Activated gamma-delta T cell treated with Interleukin-2 at 50 U/mL for 16 hours (primary cell): ENCODE results near the gene SPDYE2B.
A peak's percentile ranks its signal among the peaks of the same experiment; 100 is the strongest.
"Not testable (repeated sequence)": the region's sequence is repeated elsewhere in the genome, so short reads cannot be mapped to it uniquely, and the experiment has no call there.

Source experiments
- DNase-seq: peaks from one replicate; pipeline ENCODE4 v3.0.0-alpha.2; 2020

SPDYE2B gene, protein sequence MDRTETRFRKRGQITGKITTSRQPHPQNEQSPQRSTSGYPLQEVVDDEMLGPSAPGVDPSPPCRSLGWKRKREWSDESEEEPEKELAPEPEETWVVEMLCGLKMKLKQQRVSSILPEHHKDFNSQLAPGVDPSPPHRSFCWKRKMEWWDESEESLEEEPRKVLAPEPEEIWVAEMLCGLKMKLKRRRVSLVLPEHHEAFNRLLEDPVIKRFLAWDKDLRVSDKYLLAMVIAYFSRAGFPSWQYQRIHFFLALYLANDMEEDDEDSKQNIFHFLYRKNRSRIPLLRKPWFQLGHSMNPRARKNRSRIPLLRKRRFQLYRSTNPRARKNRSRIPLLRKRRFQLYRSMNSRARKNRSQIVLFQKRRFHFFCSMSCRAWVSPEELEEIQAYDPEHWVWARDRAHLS

DNA sequence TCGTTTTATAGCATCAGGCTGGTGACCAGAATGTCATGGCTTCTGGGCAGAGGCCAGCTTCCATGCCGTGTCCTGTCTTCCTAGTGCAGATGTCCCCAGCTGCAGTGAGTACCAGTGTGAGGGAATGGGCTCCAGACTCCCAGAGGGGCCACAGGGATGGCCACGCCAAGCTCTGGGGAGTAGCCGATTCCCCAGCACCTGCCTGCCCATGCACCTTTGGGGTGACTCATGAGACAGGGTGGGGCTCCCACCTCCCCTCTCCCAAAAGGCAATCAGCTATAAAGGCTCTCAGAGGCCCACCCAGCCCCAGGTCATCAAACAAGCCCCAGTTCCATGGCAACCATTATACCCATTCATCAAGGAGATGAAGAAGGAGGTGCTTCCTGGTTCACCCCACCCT lies at the start of gene SPDYE2B:
Gene SPDYE2B (plus strand): TSS at position 396 of the 400 bp plus-strand sequence. CDS start 2,030 bp downstream, outside the sequence.
- not testable (repeated sequence) for DNase-seq

DNA sequence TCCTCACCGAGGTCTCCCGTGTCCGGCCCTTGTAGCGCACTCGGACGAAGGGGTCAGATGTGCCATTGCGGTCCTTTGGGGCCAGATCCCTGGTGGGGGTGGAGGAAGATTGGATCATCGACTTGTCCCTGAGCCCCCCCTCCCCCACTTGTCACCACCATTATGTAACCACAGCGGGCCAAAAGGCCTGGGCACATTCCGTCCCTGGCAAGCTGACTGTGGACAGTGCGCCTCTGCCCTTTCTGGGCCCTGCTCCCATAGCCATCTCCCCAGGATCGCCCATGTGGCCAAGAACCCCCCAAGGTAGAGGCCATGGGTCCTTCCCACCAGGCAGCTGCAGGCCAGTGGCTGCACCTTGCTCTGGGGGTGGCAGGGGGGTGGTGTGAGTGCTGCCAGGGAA lies 47.8 kb upstream of the SPDYE2B start:
- not testable (repeated sequence) for DNase-seq

DNA sequence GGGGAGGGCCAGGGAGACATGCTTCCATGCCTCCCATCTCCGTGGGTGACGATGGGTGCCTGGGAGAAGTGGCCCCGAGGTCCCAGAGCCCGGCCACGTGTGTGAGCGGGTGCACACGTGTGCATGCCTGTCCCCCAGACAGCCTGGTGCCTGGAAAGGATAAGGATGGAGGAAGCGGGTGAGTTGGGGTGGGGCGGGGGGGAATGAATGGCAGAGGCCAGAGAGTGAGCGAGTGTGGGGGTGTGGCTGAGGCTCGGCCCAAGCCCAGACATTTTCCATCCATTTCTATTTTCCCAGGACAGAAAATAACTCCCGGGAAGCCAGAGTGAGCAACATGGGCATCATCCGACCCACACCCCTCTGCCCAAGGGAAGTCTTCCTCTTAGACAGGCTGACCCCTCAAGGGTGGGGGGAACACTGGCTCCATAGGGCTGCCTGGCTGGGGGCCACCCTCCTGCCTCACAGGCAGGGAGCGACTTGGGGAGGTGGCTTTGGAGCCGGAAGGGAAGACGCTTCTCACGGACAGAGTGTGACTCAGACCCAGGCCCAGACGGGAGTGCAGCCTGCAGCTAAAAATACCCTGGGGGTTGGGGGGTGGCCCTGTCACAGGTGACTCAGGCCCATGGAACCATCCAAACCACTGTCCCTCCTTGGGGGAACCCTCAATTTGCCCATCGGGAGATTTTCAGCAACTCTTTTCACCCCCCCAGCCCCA lies 45.5 kb upstream of the SPDYE2B start:
- DNase-seq = not testable (repeated sequence)

DNA sequence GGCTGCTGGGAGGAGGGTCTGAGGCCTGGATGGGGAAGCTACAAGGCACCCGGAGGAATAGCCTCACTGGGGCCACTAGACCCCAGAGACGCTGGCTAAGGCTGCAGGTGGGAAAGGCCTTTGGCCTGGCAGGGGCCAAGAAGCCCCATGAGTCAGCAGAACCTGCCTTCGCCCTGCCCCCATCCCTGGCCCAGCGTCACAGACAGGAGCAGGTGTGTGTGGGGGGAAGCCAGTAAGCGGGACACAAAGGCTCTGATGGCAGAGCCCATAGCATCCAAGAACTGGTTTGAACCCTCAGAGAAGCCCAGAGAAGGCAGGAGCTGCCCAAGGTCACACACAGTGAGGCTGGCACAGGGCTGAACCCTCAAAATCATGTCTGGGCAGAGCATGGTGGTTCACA lies 43.3 kb upstream of the SPDYE2B start:
- not testable (repeated sequence) for DNase-seq

DNA sequence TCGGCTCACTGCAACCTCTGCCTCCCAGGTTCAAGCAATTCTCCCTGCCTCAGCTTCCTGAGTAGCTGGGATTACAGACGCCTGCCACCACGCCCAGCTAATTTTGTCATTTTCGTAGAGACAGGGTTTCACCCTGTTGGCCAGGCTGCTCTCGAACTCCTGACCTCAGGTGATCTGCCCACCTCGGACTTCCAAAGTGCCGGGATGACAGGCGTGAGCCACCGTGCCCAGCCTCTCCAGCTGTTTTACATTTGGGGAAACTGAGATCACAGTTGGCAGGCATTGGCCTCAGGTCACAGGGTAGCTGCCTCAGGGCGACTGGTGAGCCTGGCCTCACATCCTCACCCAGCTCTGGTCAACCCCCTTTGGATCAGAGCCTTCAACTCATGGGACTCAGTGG lies 40.4 kb upstream of the SPDYE2B start:
- DNase-seq = not testable (repeated sequence)

DNA sequence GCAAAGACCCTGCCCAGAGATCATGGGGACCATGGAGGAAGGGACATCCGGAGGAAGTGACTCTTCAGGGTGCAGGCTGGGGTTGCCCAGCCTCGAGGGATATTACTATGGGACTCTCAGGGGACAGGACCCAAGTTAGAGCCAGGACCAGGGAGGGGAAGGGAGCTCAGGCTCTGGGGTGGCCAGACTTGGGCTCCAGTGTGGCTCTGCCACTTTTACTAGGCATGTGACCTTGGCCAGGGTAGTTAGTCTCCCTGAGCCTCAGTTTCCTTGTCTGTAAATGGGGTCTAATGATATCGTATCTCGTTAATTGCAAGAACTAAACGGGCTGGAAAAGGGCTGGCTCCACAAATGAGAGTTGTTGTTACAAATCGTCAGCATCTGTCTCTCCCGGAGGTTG lies 39.7 kb upstream of the SPDYE2B start:
- not testable (repeated sequence) for DNase-seq

DNA sequence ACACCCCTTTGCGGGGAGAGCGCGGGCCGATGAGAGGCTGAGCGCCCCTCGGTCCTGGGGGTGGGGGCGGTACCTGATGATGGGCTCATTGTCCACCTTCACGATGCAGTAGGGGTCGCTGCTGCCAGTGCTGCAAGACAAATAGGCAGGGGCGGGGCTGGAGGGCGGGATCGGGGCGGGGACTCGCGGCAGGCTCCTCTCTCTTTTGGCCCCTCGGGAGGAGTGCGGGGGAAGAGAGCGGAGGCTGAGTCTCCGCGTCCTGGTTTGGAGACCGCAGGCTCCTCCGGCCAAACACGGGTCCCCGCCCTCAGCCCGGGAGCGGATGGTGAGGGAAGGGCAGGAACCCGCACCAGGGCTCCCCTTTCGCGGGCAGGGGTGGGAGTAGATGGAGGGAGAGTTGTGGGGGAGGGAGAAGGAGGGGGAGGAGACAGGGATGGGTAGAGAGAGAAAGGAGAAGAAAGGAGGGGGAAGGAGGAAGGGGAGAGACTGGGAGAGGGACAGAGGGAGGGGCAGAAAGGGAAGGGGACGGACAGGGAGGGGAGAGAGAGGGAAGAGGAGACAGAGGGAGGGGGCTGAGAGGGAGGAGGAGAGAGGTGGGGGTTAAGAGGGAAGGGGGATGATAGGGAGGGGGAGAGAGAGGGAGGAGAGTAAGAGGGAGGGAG lies 39.0 kb upstream of the SPDYE2B start:
- not testable (repeated sequence) for DNase-seq

DNA sequence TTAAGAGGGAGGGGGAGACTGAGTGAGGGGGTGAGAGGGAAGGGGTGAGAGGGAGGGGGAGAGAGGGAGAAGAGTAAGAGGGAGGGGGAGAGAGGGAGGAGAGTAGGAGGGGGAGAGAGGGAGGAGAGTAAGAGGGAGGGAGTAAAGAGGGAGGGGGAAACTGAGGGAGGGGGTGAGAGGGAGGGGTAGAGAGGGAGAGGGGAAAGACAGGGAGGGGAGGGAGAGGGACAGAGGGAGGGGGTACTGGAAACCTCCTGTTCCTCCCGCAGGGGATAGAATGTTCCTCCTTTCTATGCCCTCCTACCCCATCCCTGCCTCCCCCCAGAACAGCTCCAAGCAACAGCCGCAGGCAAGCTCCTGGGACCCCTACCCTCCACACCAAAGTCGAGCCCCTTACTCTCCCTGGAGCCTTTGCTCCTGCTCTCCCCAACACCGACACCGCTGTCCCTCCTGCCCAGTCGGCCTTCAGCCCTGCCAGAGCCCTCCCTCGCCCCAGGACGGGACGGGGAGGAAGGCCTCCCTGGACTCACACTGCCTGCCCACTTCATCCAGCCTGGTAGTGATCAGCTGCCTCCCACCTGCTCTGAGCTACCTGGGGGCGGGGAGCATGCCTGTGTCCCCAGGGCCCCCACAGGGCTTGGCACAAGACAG lies 38.3 kb upstream of the SPDYE2B start:
- not testable (repeated sequence) for DNase-seq

DNA sequence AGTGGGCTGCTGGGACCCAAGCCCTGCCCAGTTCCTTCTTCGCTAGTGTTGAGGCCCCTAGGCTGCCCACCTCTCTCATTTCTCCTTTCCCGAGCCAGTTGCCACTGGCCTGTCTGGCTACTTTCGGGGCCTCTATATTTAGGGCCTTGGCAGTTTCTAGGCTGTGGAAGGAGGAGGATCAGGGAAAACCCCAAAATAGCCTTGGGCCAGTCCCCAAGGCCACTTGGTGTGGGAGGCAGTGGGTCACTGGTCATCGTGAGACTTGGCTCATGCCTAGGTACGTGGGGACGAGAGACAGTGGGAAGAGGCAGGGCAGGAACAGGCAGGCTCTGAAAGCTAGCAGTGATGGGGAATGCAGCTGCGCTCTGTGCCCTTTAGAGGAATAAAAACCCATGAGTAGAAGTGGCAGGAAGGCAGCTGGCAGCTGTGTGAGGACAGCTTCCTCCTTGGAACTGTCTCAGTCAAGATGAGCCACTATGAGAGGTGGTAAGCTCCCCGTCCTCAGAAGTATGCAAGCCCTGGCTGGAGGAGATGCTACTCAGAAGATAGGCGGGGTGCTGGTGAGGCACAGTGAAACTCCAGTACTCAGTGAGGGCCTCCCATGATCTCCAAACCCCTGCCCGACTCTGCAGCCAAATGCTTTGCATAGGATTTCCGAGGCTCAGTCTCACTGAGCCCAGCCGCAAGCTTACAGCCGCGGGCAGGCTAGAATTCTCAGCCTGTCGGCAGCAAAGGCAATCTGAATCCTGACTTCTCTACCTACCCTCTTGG lies 36.4 kb upstream of the SPDYE2B start:
- DNase-seq = not testable (repeated sequence)

DNA sequence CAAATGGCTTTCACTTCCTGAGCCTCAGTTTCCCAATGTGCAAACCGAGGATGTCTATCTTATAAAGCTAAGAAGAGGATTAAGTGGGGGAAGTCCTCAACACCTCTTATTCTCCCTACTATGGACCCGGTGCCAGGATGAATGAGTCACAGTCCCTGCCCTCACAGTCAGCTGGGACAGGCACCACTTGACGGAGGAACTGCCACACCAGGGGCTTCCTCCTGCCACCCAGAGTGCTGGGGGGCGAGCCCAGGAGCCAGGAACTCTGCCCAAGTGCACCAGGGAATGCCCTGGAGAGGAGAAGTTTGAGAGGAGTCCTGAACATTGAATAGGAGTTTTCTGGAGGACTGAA lies 35.8 kb upstream of the SPDYE2B start:
- not testable (repeated sequence) for DNase-seq

DNA sequence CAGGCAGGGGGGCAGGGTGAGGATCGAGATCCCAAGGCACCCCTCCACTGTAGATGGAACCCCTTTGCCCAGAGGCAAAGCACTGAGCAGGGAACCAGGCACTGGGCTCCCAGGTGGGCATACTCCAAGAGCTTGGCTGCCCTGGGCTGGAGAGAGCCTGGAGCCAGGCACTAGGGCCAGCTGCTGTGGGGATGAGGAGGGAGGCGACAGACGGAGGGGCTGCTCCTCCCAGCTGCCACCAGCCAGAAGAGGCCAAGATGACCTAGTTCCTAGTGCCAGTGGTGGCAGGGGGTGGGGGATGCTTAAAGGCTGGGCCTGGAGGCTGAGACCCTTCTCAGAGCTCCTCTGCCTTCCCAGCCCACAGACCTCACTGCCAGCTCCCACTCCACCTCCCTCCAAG lies 35.2 kb upstream of the SPDYE2B start:
- not testable (repeated sequence) for DNase-seq

DNA sequence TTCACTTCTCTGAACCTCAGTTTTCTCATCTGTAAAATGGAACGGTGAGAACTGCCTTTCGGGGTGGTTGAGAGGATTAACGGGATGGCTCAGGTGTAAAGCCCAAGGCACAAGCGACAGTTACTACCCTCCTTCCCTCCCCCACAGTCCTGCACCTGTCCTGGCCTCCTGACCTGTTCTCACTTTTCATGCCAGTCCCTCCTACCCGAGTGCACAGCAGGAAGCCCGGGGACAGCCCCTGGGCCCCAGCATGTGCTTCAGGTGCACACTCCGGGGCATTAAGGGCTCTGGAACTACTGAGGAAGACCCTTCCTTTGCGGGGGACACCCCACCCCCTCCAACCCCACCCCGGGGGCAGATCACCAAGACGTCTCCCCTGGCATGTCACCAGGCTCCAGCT lies 34.2 kb upstream of the SPDYE2B start:
- not testable (repeated sequence) for DNase-seq

DNA sequence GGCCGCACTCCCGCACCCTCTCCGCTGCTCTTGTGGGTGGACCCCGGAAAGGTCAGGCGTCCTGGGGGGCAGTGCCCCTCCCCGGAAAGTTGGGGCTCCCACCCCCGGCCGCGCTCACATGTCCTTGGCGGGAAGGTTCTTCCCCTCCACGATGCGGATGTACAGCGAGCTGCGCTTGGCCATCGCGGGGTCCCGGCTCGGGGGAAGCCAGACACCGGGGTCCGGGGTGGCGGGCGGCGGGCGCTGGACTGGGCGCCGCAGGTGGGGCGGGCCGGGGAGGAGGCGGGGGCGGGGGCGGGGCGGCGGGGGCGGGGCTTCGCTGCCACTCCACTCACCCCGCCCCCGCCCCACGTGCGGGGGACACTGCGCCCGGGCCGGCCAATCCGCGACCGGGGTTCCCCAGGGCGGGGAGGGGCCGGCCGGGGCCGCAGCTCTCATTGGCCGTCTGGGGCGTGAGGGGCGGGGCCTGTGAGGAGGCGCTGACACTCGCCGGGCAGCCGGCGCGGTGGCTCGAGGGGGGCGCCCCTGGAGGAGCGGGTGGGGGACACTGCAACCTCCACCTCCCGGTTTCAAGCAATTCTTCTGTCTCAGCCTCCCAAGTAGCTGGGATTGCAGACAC lies 33.5 kb upstream of the SPDYE2B start, which contains the start of gene RASA4:
Gene RASA4 (minus strand): TSS at position 250 of the 619 bp plus-strand sequence. CDS start 67 bp downstream, at position 183.
- peak; percentile 14 for DNase-seq

DNA sequence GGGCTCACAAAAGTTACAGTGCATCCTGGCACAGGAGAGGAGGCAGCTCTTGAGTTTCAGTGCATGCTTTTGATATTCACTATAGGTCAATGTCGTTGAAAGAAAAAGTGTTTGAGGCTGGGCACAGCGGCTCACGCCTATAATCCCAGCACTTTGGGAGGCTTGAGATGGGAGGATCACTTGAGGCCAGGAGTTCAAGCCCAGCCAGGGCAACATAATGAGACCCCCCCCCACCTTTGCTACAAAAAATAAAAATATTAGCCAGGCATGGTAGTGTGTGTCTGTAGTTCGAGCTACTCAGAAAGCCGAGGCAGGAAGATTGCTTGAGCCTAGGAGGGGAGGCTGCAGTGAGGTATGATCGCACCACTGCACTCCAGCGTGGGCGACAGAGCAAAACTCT lies 32.0 kb upstream of the SPDYE2B start:
- DNase-seq = not testable (repeated sequence)

DNA sequence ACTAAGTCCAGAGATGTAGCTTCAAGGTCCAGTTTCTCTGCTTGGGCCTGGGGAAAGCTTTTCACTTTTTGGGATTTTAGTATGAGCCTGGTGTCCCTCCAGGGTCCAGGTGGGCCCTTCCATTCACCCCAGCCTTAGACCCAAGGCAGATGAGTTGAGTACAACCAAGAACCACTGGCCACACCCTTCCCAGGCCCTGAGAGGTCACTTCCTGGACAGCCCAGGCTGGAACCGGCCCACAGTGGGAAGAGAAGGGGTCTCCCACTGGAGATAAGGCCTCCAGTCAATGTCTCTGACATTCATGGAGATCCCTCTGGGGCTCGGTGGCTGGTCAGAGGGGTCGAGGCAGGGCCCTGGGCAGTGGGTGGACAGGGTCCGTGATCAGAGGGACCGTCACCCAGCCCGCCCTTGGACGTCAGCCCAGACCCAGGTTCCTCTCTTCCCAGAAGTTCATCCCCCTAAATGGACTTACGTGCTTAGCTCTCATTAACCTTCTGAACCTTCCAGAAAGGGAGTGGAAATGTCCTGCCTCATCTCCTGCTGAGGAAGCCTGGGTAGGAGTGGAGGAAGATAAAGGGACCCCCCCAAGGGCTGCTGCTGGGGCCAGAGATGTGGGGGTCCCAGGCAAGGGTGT lies 22.7 kb upstream of the SPDYE2B start:
- DNase-seq = not testable (repeated sequence)

DNA sequence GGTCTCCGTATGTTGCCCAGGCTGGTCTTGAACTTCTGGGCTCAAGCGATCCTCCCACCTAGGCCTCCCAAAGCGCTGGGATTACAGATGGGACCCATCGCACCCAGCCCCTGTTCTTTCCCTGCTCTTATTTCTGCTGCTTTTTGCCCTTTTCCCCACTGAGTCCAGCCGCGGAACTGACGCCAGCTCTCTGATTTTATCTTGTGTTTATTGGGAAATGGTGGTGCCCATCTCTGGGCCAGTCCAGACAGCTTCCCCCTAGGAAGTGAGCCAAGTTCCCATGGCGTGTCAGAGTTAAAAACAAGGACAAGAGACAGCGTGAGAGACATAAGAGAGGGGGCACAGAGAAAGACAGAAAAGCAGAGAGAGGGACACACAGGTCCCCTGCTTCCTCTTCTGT lies 19.5 kb upstream of the SPDYE2B start:
- not testable (repeated sequence) for DNase-seq

DNA sequence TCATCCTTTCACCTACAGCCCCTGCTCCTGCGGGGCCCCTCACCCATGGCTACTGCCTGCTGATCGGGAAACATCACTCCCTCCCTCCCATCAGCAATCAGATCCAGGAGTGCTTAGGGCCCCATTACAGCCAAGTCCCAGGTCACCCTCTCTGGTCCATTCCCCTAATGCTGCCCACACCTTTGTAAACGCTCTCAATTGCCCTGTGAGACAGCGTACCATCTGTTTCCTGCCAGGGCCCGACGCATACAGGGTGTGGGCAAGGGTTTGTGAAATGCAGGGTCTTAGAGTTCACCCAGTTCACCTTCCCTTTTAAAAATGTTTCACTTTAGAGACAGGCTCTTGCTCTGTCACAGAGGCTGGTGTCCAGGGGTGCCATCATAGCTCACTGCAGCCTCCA lies 15.8 kb upstream of the SPDYE2B start:
- not testable (repeated sequence) for DNase-seq

DNA sequence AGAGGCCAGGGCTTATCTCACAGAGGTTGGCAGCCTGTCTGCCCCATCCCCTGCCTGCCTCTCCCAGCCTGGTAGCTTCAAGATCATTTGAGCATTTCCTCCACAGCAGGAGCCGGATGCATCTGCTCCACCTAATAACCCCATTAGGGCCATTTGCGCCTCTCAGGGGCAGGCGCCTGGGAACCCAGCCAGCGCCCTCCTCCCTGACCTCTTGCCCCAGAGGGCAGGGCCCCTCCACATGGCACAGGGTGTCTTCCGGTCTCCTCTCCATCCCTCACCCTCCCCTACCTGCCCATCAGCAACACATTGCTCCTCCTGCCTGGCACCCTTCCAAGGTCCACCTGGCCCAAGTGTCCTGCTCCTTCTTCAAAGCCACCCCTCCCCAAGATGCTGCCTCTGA lies 14.8 kb upstream of the SPDYE2B start:
- DNase-seq = not testable (repeated sequence)

DNA sequence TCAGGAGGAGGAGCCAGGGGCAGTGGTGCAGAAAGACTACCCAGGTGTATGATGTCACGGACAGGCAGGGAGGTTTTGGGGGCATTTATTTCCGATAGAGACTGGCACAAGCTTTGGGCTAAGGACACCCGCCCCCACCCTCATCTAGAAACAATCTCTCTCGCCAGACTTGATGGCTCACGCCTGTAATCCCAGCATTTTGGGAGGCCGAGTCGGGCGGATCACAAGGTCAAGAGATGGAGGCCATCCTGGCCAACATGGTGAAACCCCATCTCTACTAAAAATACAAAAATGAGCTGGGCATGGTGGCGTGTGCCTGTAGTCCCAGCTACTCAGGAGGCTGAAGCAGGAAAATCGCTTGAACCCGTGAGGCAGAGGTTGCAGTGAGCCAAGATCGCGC lies 13.2 kb upstream of the SPDYE2B start:
- DNase-seq = not testable (repeated sequence)

DNA sequence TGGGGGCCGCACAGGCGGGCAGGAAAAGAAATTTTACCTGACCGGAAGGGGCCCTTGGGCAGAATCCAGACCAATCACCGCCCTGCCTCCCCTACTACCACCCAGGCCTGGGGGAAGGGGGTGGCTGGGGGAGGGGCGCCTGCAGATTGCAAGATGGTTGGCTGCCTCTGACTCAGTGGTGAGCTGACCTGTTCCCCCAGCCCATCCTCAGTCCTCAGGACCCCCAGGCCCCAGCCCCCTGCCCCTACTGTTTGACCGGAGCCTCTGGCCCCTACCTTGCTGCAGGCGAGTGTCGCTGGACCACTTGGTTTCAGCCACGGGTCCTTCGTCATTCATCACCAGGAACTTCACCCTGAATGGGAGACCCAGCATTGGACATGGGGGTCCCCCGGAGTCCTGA lies 11.3 kb upstream of the SPDYE2B start:
- not testable (repeated sequence) for DNase-seq

DNA sequence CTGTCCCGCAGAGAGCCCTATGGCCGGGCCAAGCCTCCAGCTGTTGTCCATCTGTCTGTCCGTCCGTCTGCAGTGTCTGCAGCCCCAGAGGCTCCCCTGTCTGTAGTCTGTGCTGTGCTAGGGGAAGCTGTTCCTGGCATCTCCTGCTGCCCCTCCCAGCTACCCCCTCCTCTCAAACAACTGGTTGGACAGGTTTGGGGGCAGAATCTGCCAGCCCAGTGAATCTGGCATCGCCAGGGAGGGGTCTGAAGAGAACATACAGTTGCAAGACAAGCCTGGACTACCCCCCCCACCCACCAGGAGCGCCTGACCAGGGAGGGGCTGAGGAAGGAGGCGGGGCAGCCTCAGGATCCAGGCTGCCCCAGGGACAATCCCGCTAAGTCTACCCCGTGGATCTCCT lies 7.4 kb upstream of the SPDYE2B start, which contains the start of gene UPK3BL1:
Gene UPK3BL1 (minus strand): TSS at position 101 of the 400 bp plus-strand sequence. CDS start 50 bp downstream, at position 51.
- DNase-seq = not testable (repeated sequence)
